H9 (cell line): Measurements from ENCODE around the gene ZRANB1. TPM values are rescaled to one million over a fixed set of nuclear protein-coding genes. Genes with fewer than 3 reads are reported as not detected.

ENCODE experiments used
- DNase-seq: peaks from one replicate; pipeline ENCODE4 v3.0.0-alpha.2; 2017
- H2AFZ ChIP-seq: one replicate; pipeline ENCODE4 v1.6.1; 2013; ENCODE audit warnings: mild to moderate bottlenecking, low read length, control low read depth, moderate library complexity
- H2AK5ac ChIP-seq: 2 replicates; pipeline ENCODE4 v1.6.1; 2013; ENCODE audit warnings: low read length, control low read depth, mixed read lengths; ENCODE audit not compliant: insufficient read length
- H2BK120ac ChIP-seq: one replicate; pipeline ENCODE4 v1.6.1; 2013; ENCODE audit warnings: low read depth, mild to moderate bottlenecking, low read length, control low read depth, inconsistent platforms; ENCODE audit not compliant: poor library complexity, severe bottlenecking
- H2BK12ac ChIP-seq: 2 replicates; pipeline ENCODE4 v1.6.1; 2013; ENCODE audit warnings: low read length, control low read depth, mixed read lengths, low read depth; ENCODE audit not compliant: insufficient read length
- H2BK15ac ChIP-seq: 2 replicates; pipeline ENCODE4 v1.6.1; 2013; ENCODE audit warnings: low read depth, low read length, control low read depth
- H2BK20ac ChIP-seq: one replicate; pipeline ENCODE4 v1.6.1; 2013; ENCODE audit warnings: low read depth, mild to moderate bottlenecking, low read length, control low read depth, inconsistent platforms; ENCODE audit not compliant: poor library complexity, severe bottlenecking
- H2BK5ac ChIP-seq: 2 replicates; pipeline ENCODE4 v1.6.1; 2013; ENCODE audit warnings: low read length, control low read depth, mixed read lengths; ENCODE audit not compliant: insufficient read length
- H3K14ac ChIP-seq: 2 replicates; pipeline ENCODE4 v1.6.1; 2013; ENCODE audit warnings: low read length, control low read depth; ENCODE audit not compliant: insufficient read depth
- H3K18ac ChIP-seq: 2 replicates; pipeline ENCODE4 v1.6.1; 2013; ENCODE audit warnings: low read depth, mild to moderate bottlenecking, mixed read lengths, low read length, control low read depth; ENCODE audit not compliant: insufficient read length
- H3K23ac ChIP-seq: 2 replicates; pipeline ENCODE4 v1.6.1; 2013; ENCODE audit warnings: low read length, control low read depth, mixed read lengths, low read depth; ENCODE audit not compliant: insufficient read length
- H3K23me2 ChIP-seq: 2 replicates; pipeline ENCODE4 v1.6.1; 2013; ENCODE audit warnings: low read depth, mild to moderate bottlenecking, mixed read lengths, low read length, control low read depth; ENCODE audit not compliant: insufficient read length, poor library complexity, severe bottlenecking
- H3K27ac ChIP-seq: 2 replicates; pipeline ENCODE4 v1.5.1; 2013; ENCODE audit warnings: low read length, control low read depth, mixed read lengths, low read depth; ENCODE audit not compliant: insufficient read length
- H3K27me3 ChIP-seq: 2 replicates; pipeline ENCODE4 v1.6.1; 2013; ENCODE audit warnings: low read length, control low read depth, inconsistent platforms; ENCODE audit not compliant: insufficient read depth
- H3K4ac ChIP-seq: 2 replicates; pipeline ENCODE4 v1.6.1; 2013; ENCODE audit warnings: low read depth, mild to moderate bottlenecking, control low read depth, inconsistent platforms, low read length, moderate library complexity
- H3K4me1 ChIP-seq: 2 replicates; pipeline ENCODE4 v1.6.1; 2013; ENCODE audit warnings: low read length, control low read depth, inconsistent platforms; ENCODE audit not compliant: insufficient read depth
- H3K4me2 ChIP-seq: 2 replicates; pipeline ENCODE4 v1.6.1; 2013; ENCODE audit warnings: low read length, control low read depth, mixed read lengths; ENCODE audit not compliant: insufficient read length, insufficient read depth
- H3K56ac ChIP-seq: 2 replicates; pipeline ENCODE4 v1.6.1; 2013; ENCODE audit warnings: low read depth, mild to moderate bottlenecking, mixed read lengths, low read length, control low read depth; ENCODE audit not compliant: insufficient read length
- H3K79me1 ChIP-seq: 2 replicates; pipeline ENCODE4 v1.6.1; 2013; ENCODE audit warnings: low read depth, mild to moderate bottlenecking, moderate library complexity, low read length, control low read depth, inconsistent platforms; ENCODE audit not compliant: insufficient read depth, poor library complexity, severe bottlenecking
- H3K79me2 ChIP-seq: 2 replicates; pipeline ENCODE4 v1.6.1; 2013; ENCODE audit warnings: low read length, control low read depth, inconsistent platforms; ENCODE audit not compliant: insufficient read depth
- H3K9ac ChIP-seq: 2 replicates; pipeline ENCODE4 v1.6.1; 2013; ENCODE audit warnings: low read length, control low read depth, mixed read lengths; ENCODE audit not compliant: insufficient read length; ENCODE audit errors: extremely low read depth
- H3K9me3 ChIP-seq: one replicate; pipeline ENCODE4 v1.6.1; 2013; ENCODE audit warnings: low read depth, low read length, inconsistent platforms; ENCODE audit not compliant: control insufficient read depth
- H3T11ph ChIP-seq: one replicate; pipeline ENCODE4 v1.6.1; 2013; ENCODE audit warnings: mild to moderate bottlenecking, low read length, control low read depth, inconsistent platforms
- H4K20me1 ChIP-seq: one replicate; pipeline ENCODE4 v1.6.1; 2013; ENCODE audit not compliant: control insufficient read depth, insufficient read length, insufficient read depth
- H4K5ac ChIP-seq: 2 replicates; pipeline ENCODE4 v1.6.1; 2013; ENCODE audit warnings: low read depth, mild to moderate bottlenecking, mixed read lengths, low read length, control low read depth; ENCODE audit not compliant: insufficient read length
- H4K8ac ChIP-seq: replicated peaks from 2 replicates; pipeline ENCODE4 v1.6.1; 2013; ENCODE audit warnings: low read length, control low read depth, mixed read lengths, low read depth; ENCODE audit not compliant: insufficient read length
- H4K91ac ChIP-seq: 2 replicates; pipeline ENCODE4 v1.6.1; 2013; ENCODE audit warnings: low read depth, mild to moderate bottlenecking, moderate library complexity, mixed read lengths, low read length, control low read depth; ENCODE audit not compliant: insufficient read length
- H3K27ac Mint-ChIP-seq, 3 experiments: 2 replicates in 2 of 3; 3 replicates in 1 of 3; pipeline ENCODE4 v1.8.0; 2020 to 2021; ENCODE audit warnings: mixed read lengths in 3 of 3, mild to moderate bottlenecking in 1 of 3, moderate library complexity in 1 of 3
- H3K27me3 Mint-ChIP-seq: 2 replicates; pipeline ENCODE4 v1.8.0; 2021; ENCODE audit warnings: low read depth, mild to moderate bottlenecking, moderate library complexity, mixed read lengths
- H3K36me3 Mint-ChIP-seq, 3 experiments: 2 replicates in 2 of 3; 3 replicates in 1 of 3; pipeline ENCODE4 v1.8.0; 2020 to 2021; ENCODE audit warnings: low read depth in 3 of 3, mixed read lengths in 3 of 3; ENCODE audit not compliant: insufficient read depth in 1 of 3
- H3K4me1 Mint-ChIP-seq, 2 experiments: 2 replicates each; pipeline ENCODE4 v1.8.0; 2020; ENCODE audit warnings: mixed read lengths in 2 of 2
- H3K4me3 Mint-ChIP-seq, 2 experiments: 2 replicates in 1 of 2; 3 replicates in 1 of 2; pipeline ENCODE4 v1.8.0; 2020 to 2021; ENCODE audit warnings: mild to moderate bottlenecking in 2 of 2, mixed read lengths in 2 of 2, moderate library complexity in 1 of 2
- H3K9me3 Mint-ChIP-seq, 2 experiments: 2 replicates in 1 of 2; 3 replicates in 1 of 2; pipeline ENCODE4 v1.8.0; 2020; ENCODE audit warnings: mild to moderate bottlenecking in 2 of 2, mixed read lengths in 2 of 2, moderate library complexity in 1 of 2
- WGBS: extraction: QIAGEN DNeasy Blood & Tissue Kit; methylation state at CpG from one replicate; pipeline ENCODE4 v1.1.7; 2013; ENCODE audit warnings: missing lambda C conversion rate, low lambda C conversion rate, mixed read lengths; ENCODE audit not compliant: insufficient read length; ENCODE audit errors: extremely low coverage; 5-methylcytosine and 5-hydroxymethylcytosine counted together
- total RNA-seq: library from RNA; stranded (reverse); gene quantifications from 2 replicates; pipeline ENCODE4 v1.2.1, GENCODE V29; 2021
- TF ChIP-seq, protein P1 (sequence below): fragments of 200-600 bp; sonication (generic); conservative IDR thresholded peaks from 3 replicates; pipeline ENCODE4 v1.8.0; 2021; ENCODE audit warnings: antibody characterized with exemption, mild to moderate bottlenecking

The ZRANB1 gene
- total RNA-seq, 1 experiment from 2014 or later: 17.4 TPM

DNA sequence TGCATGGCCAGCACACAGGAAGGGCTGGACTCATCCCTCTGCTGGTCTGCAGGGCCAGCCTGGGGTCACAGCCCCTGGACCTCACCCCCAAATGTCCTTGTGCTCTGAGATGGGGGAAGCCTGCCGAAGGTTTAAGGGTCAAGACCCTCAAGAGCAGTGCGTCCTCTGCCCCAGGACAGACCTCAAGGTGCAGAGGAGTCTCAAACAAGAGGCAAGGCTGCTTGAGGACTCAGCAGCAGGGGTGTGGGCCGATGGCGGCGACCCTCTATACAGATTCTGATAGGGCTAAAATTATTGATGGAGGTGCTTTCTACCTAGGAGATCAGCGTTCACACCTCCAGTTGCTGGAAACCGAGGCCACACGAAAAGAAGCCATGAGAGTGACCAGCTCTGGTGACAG is 80.7 kb downstream of the ZRANB1 start:
- H3K23me2 ChIP-seq: no peaks in the 10 kb centered on the region
- peaks cover 56% of the 10 kb centered on the region; the same call in 1 of the 2 replicates for H3K79me2 ChIP-seq
- no peak overlapping the region for H3K9ac ChIP-seq
- Mint-ChIP-seq H3K4me1 (peaks cover 17 to 32% of the 10 kb centered on the region in 2 experiments), H3K9me3 (peaks cover 19 to 20% of the 10 kb centered on the region in 2 experiments), H3K27ac (peak overlapping the region in 1 of 3 experiments; percentile 58; a peak in 1 of 7 replicates), H3K36me3 (peaks cover 66 to 78% (median 78%) of the 10 kb centered on the region in 3 experiments), H3K27me3 (peaks cover 4% of the 10 kb centered on the region), H3K4me3 (no peak overlapping the region)
- no peak overlapping the region for H3K27ac ChIP-seq
- WGBS: no CpG with 5 or more reads among the region's 8 CpGs
- no peaks in the 10 kb centered on the region for H4K20me1 ChIP-seq
- H3K14ac ChIP-seq: no peak overlapping the region
- H2AFZ ChIP-seq: no peak overlapping the region
- H4K91ac ChIP-seq: no peak overlapping the region
- no peak overlapping the region for H3K4ac ChIP-seq
- no peak overlapping the region for H2BK20ac ChIP-seq
- H2BK15ac ChIP-seq: no peak overlapping the region
- H2BK120ac ChIP-seq: no peak overlapping the region
- DNase-seq: no peak
- H2BK12ac ChIP-seq: no peak overlapping the region
- H2BK5ac ChIP-seq: no peak overlapping the region
- H3K18ac ChIP-seq: no peak overlapping the region
- no peak overlapping the region for H2AK5ac ChIP-seq
- no peak overlapping the region for H4K8ac ChIP-seq
- H3K23ac ChIP-seq: no peak overlapping the region
- H3K9me3 ChIP-seq: no peaks in the 10 kb centered on the region
- no peak overlapping the region for H3K4me2 ChIP-seq
- H3K27me3 ChIP-seq: no peaks in the 10 kb centered on the region
- H3K4me1 ChIP-seq: peaks cover 4% of the 10 kb centered on the region; the same call in 1 of the 2 replicates
- peaks cover 12% of the 10 kb centered on the region for H3K79me1 ChIP-seq
- no peak overlapping the region for H3T11ph ChIP-seq
- no peak overlapping the region for H3K56ac ChIP-seq
- TF ChIP-seq, protein P1, sequence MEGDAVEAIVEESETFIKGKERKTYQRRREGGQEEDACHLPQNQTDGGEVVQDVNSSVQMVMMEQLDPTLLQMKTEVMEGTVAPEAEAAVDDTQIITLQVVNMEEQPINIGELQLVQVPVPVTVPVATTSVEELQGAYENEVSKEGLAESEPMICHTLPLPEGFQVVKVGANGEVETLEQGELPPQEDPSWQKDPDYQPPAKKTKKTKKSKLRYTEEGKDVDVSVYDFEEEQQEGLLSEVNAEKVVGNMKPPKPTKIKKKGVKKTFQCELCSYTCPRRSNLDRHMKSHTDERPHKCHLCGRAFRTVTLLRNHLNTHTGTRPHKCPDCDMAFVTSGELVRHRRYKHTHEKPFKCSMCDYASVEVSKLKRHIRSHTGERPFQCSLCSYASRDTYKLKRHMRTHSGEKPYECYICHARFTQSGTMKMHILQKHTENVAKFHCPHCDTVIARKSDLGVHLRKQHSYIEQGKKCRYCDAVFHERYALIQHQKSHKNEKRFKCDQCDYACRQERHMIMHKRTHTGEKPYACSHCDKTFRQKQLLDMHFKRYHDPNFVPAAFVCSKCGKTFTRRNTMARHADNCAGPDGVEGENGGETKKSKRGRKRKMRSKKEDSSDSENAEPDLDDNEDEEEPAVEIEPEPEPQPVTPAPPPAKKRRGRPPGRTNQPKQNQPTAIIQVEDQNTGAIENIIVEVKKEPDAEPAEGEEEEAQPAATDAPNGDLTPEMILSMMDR: no peak
- no peak overlapping the region for H4K5ac ChIP-seq
